GM10266 (cell line): ENCODE results near the gene PANX1.

Experiments used
- DNase-seq: peaks from one replicate; pipeline ENCODE4 v3.0.0; 2012; ENCODE audit errors: extremely low spot score
- TF ChIP-seq, protein P1 (sequence below): IDR thresholded peaks from 2 replicates; pipeline ENCODE4 v1.5.1; 2012; ENCODE audit warnings: mild to moderate bottlenecking, low read depth; ENCODE audit not compliant: control insufficient read depth, insufficient read depth; ENCODE audit errors: missing control alignments

Gene PANX1

DNA sequence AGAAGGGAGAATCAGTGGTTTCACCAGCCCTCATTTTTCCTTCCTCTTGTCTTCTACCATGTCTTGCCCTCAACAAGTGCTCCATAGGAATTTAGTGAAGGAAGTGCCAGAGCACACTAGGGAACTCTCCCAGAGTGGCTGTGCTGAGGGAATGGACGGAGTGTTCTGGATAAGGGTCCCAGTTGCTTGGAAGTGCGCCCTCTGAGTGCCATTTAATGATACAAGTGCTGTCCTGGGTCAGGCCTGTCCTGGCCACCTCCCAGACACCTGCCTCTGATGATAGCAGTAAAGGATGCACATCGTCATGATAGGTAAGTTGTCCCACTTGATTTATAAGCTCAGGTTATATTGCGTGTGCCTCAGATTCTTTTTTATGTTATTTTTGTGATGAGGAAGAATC, 5.1 kb downstream of the PANX1 start:
- no peak for DNase-seq
- TF ChIP-seq, protein P1, sequence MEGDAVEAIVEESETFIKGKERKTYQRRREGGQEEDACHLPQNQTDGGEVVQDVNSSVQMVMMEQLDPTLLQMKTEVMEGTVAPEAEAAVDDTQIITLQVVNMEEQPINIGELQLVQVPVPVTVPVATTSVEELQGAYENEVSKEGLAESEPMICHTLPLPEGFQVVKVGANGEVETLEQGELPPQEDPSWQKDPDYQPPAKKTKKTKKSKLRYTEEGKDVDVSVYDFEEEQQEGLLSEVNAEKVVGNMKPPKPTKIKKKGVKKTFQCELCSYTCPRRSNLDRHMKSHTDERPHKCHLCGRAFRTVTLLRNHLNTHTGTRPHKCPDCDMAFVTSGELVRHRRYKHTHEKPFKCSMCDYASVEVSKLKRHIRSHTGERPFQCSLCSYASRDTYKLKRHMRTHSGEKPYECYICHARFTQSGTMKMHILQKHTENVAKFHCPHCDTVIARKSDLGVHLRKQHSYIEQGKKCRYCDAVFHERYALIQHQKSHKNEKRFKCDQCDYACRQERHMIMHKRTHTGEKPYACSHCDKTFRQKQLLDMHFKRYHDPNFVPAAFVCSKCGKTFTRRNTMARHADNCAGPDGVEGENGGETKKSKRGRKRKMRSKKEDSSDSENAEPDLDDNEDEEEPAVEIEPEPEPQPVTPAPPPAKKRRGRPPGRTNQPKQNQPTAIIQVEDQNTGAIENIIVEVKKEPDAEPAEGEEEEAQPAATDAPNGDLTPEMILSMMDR = no peak

DNA sequence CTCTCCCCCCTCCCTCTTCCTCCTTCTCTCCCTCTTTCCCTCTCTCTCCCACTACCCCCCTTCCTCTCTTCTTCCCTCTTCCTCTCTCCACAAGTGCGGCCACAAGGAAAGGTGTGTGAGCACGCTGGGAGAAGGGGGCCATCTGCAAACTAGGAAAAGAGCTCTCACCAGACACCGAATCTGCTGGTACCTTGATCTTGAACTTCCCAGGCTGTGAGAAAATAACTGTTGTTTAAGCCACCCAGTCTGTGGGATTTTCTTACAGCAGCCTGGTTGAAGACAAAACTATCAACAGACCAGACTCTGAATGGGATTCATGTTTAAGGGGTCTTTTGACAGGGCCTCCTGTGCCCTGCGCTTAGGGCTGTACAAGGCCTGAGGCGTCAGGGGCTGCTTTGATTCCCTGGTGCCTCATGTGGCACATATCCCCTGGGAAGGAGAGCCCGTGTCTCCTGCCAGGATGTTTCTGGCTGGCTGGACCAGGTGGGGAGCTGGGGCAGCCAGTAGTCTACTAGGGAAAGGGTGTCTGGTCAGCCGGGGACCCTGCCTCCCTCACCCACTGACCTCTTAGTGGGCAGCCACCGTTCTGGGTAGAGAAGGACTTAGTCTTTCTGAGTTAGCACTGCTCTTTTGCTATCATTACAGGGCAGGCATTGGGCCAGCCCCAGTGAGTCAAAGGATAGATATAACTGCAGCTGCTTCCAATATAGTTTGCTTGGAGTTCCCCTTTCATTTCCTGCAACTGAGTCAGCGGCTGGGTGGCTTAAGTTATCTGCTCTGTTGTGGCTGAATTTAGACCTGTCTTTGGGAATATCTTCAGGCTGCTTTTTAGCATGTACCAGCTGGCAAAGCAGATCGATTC, 6.2 kb downstream of the PANX1 start:
- TF ChIP-seq, protein P1 = no peak
- no peak for DNase-seq

DNA sequence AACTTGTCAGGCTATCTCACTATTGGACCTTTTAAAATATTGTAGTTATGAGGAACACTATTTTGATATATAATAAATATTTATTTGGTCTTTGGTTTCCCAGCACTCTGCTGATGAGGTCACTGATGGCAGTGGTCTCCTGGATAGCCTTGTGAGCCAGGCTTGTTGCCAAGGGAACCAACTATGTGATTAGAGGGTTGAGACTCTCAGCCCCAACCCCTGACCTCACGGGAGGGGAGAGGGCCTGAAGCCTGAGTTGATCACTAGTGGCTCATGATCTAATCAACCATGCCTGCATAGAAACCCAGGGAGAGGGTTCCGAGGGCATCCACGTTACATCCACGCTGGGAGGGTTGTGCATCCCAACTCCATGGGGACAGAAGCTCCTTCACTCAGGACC, 10.8 kb downstream of the PANX1 start:
- DNase-seq = no peak
- TF ChIP-seq, protein P1 = no peak

DNA sequence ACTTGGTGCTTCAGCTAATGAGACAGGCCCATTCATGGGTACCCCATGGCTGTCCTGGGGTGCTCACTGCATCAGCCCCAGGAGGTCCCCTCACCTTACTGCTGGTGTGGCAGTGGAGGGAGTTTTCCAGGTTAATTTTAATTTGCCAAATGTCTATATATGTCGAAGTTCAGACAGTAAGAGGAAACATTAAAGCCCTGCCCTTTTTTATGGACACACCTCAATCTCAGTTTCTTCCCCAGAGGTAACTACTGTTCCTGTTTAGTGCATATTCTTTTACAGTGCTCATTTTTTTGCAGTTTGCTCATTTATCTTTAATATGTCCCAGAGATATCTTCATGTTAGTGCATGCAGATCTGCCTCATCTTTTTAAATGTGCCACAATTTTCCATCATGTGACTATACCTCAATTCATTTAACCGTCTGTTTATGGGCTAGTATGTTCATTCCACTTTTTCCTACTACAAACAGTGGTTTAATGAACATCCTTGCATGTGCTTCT, 11.6 kb downstream of the PANX1 start:
- TF ChIP-seq, protein P1 = no peak

DNA sequence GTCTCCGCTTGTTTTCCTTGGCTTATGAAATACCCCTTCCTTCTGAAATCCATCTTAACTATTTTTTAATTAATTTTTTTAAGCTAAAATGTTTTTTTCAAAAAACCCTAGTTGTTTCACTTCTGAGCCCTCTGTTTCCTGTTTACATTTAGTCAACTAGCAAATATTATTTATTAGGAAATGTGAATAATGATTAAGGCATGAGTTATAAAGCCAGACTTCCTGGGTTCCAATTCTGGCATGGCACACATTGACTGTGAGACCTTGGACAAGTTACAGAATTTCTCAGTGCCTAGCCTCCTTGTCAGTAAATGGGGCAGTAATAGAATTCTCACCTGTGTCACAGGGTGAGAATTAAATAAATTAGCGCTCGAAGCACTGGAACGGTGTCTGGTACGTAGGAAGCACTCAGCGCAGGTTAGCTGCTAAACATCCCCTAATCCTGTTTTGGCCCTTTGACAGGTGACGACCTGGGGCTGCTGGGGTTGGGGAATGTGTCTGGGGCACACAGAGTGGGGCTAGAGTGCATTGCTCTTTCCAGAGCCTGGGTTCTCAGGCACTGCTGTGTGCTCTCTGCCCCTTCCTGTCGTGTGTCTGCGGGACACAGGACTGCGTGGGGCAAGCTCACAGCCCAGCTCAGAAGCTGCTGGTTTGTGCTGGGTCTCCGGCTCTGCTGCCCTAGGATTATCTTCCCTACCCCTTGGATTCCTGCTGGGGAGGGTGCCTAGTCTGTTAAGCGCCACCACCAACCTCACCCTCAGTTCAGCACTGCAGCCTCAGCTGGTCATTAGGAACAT, 13.1 kb downstream of the PANX1 start:
- DNase-seq = no peak
- TF ChIP-seq, protein P1 = no peak

More for the DNA sequence above, 11.6 kb downstream of the PANX1 start:
- no peak for DNase-seq

DNA sequence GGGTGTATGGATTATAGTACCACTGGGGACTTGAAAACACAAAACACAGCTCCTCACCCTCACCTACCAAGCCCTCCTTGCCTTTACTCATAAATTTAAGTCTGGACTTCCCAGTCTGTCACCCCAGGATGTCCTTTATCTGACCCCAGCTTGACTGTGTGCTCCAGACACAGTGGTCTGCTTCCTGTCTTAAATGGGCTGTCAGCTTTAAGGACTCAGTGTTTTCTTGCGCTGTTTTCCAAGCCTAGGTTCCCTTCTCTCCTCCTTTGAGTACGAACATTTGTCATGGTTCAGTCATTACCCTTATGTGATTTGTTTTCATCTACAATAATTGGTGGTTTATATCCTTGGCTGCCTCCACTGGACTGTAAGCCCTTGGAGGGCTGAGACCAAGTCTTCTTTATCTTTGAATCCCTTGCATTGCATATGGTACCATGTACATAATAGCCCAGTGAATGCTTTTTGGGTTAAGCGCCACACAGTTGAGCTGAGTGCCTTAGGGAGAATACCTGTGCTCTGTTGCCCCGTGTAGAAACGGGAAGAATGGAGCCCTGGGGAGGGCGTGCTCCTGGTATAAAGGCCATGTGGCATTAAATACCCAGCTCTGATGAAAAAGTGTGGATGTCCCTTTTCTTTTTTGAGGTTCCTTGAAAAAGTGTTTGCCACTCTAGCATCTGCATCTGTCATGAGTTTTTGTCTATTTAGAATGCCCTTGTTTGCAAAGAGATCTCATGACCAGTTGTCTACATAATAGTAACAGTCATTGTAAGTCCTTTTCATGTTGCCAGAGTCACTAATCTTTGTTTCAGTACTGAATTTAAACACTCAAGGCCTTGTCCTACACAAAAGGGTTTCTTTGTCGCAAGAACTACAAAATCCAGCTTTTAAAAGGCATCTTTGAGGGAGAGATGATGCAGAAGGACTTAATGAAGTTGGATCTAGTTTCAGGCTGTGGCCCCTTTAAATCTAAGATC, 14.0 kb downstream of the PANX1 start:
- TF ChIP-seq, protein P1 = no peak
- DNase-seq = no peak
